Medulla oblongata (tissue), 1 donor: ENCODE data around the gene MAP3K3.
"Not testable (repeated sequence)": the region's sequence is repeated elsewhere in the genome, so short reads cannot be mapped to it uniquely, and the experiment has no call there.

Experiments used
- DNase-seq: peaks from one replicate; pipeline ENCODE4 v3.0.0-alpha.2; 2015; ENCODE audit errors: extremely low spot score

MAP3K3 gene

DNA sequence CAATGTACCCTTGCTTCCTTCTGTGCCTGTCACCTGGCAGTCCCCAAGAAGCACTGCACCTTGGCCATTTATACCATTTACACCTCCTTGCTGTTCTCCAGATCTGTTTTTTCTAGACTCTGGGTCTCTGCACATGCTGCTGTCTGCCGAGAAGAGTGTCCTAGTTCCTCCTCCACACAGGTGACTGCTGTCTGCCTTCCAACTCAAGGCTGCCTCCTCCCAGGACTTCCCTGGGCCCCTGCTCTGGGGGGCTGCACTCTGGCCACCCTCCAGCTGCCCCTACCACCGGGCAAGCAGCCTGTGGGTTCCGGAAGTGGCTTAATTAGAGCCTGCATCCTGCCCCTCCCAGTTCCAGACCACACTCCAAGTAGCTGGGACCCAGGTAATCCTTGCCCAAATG is 83.4 kb downstream of the MAP3K3 start:
- DNase-seq: no peak

DNA sequence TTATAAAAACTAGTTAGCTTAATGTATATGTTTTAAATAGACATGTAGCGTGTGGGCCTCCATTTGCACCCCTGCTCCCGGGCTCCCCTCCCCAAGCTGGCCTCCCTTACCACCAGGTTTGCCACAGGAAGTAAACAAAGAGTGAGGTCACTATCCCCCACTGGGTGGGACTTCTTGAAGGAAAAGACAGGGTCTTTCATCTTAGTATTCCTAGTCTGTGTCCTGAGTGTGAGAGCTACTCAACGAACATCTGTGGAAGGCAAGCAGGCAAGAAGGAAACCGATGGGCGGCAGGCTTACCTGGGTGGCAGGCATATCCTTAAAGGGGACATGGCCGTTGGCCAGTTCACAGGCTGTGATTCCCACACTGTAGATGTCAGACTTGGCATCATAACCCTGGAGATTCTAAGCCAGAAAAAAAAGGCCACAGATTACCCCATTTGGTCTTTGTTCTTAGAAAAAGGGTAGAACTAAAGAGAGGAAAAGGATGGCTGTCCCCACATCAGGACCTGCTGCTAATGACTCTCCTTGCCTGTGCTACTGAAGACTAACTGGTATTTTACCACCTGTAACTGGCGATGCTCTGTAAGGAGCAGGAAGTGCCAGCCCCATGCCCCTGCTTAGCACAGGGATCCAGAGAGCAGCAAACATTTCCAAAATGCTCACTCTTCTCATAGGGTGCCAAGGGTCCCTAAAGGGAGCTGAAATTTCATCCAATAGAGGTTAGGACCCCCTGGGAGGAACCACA is 84.3 kb downstream of the MAP3K3 start:
- DNase-seq: no peak

DNA sequence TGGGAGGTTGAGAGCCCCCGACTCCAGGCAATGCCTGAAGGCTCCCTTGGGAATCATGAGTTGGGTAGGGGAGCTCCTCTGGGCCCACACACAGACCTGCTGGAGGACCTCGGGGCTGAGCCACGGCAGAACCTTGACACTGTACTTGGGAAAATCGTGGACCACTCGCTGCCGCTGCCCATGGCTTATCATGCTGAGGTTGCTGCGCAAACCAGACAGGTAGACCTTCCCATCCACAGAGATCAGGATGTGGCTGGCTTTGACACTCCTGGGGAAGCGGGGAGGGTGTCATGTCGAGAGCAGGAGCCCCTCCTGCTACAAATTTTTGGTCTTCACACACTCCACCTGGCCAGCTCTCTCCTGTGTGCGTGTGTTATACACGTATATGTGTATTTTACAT is 84.9 kb downstream of the MAP3K3 start:
- DNase-seq: no peak

DNA sequence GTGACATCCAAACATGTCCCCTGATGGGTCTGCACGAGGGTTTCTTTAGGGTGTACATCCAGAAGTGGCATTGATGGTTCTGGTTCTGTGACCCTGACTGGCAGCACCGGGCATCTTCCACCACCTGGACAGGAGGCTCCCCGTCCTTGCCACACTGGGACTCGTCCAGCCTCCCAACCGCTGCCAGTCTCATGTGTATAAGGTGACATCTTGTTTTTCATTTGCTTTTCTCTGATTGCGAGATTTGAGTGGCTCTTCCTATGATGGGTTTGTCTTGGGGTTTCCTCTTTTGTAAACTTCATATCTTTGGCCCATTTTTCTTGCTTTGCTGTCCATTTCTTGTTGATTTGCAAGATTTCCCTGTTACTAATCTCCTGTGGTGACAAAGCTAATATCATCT is 86.9 kb downstream of the MAP3K3 start:
- no peak for DNase-seq

DNA sequence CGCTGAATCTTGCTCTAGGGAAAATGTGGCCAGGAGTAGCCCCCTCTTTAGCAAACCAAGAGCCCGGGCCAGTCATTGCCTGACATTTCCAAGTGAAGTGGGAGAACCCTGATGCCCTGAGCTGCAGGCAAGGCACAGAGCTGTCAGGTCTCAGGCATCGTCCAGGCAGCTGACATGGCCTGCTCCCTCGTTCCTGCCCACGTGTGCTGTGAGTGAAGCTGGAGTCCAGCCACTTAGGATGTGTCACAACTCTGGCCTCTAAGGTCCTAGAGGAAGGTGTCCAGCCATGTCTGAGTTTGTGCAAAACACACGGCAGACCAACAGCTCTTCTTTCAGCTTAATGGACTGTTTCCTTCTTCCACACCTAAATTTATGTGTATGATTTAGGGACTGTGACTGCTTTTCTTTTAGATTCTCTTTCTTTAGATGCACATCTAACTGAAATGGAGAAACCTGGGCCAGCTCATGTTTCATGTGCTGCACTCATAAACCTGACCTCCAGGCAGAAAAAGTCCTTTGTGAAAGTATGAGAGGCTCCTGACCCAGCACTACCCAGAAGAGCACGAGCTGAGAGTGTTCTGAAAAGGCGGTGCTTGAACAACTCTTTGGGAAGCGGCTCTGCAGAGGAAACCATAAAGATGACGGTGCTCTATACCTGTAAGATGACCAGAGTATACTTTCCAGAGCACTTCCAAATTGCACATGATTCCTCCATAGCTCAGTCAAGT is 92.5 kb downstream of the MAP3K3 start:
- DNase-seq: no peak

DNA sequence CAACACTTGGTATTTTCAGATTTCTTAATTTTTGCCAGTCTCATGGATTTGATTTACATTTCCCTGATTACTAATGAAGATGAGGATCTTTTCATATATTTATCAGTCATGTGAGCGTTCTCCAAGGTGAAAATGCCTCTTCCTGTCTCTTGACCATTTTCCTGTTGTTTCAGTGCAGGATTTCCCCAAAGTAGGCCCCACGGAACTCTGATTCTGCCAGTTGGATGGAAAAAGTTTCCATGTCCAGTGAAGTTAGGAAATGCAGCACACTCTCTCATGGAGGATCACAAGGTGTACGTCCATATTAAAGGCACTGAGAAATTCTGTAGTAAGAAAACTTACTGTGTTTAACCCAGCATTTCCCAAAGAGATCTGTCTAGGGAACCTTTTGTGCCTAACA is 94.2 kb downstream of the MAP3K3 start:
- DNase-seq: no peak

DNA sequence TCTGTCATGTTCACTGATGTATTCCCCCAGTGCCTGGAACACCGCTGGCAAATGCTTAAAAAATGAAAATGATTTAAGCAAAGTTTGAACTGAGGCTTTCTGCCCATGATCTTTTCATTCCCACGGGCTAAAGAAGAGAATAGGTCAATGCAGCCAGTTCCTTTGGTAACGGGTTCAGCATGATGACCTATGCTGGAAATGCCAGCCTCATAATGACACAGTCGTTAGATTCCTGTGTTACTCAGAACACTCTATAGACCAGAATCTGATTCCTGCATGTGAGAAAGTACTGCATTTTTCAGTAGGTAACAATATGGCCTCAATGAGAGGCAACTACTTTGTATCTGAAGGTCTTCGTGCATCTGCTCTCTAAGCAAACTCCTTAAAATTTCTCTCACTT is 96.8 kb downstream of the MAP3K3 start:
- DNase-seq: no peak

DNA sequence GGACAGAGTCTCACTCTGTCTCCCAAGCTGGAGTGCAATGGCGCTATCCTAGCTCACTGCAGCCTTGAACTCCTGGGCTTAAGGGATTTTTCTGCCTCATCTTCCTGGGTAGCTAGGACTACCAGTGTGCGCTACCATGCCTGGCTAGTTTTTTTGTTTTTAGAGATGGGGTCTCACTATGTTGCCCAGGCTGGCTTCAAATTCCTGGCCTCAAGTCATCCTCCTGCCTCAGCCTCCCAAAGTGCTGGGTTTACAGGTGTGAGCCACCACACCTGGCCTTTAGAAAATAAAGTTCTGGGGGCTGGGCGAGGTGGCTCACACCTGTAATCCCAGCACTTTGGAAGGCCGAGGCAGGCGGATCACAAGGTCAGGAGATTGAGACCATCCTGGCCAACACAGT is 98.0 kb downstream of the MAP3K3 start:
- DNase-seq: not testable (repeated sequence)

DNA sequence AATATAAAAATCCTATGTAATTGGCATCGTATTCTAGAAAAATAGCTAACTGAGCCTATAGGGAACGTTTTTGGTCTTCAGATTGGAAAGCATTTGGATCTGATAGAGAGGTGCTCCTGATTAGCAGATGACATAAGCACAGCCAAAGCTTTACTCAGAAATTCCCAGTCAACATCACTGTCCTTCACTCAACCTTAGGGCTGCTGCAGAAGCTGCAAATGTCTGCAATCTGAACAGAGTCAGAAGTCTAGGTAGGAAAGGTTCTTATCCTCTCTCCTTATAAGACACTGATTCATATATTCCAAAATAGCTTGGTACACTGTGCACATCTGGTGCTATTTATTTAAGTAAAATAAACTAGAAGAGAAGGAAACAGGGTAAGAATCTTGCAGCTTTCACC is 100.2 kb downstream of the MAP3K3 start:
- DNase-seq: no peak

DNA sequence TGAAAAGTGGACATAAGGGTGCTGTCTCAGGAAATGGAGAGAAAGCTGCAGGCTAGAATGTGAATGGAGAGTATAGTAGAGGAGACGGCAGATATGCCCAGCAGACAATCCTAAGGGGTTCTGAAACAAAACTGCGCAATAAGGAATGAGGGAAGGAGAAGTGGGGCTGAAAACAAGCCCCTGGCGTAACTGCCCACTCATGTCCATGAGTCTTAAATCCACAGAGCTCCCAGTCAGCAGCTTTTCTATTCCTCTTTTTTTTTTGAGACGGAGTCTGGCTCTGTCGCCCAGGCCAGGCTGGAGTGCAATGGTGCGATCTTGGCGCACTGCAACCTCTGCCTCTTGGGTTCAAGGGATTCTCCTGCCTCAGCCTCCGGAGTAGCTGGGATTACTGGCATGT is 113.5 kb downstream of the MAP3K3 start:
- no peak for DNase-seq

DNA sequence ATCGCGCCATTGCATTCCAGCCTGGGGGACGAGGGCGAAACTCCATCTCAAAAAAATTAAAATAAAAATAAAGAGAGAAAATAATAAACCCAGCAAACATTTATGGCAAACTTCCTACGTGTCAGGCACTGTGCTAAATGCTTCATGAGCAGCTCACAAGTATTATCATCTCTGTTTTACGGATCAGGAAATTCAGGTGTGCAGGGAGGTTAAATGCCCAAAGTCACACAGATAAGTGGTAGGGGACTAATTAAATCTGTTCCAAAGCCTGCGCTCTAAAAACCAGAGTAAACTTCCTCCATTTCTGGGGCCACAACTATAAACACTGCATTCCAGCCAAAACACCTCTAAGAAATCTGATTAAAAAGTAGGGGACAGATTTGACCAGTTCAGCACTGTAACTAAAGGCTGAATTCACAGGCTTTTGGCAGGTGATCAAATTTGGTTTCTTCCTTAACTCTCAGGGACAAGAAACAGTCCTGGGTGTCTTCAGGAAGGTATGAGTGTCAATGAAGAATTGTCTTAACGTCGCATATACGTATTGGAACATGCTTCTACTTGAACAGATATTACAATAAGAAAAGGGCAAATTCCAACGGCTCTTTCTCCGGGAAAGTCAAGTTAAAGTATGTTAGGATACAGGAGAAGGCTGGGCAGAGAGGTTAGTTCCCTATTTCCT is 118.4 kb downstream of the MAP3K3 start:
- peak; percentile 31 for DNase-seq

DNA sequence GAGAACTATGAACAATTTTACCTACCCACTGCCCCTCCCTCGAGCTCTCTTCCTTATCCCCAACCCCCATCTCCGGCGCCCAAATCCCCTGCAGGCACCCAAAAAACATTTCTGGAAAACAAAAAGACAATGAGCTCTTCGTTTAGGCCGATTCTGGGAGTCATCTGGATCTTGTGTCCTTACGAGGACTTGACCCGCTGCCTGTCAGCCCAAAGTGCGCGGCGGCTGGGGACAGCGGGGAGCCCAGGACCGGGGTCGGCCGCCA is 118.9 kb downstream of the MAP3K3 start:
- no peak for DNase-seq

DNA sequence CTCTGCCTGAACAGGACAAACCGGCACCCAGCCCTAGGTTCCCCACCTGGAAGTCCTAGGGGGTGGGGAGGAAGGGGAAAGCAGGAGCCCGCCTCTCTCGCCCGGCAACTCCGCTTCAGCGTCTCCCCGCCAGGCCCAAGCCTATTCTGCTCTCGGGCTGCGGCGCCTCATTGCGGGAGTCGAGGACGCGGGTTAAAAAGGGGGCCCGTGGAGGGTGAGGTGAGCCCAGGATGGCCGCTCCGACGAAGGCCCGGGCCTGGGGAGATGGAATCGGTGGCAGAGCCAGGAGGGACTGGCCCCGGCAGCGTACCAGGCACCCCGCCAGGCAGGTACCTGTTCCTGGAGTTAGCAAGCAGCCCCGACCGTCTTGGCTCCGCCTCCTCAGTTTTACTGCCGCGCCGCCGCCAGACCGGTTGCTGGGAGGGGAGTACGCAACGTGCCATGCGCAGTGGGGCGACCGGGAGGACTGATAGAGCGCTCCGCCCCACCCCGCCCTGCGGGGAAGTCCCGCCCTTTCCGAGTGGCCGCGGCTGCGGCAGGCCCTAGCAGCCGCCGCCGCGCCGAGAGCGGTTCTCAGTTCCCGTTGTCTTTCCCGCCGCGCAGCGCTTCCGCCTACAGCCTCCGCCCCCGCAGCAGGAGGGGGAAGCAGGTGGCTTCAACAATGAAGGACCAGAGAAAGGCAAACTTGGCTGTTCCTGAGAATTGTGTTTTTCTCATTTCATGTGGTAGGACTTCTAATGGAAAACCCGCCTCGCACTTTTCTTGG is 119.4 kb downstream of the MAP3K3 start, which contains the start of gene STRADA:
STRADA (minus strand) TSS at position 392 of the 766 bp plus-strand sequence. CDS start 13,430 bp downstream, outside the sequence.
- DNase-seq: peak; percentile 98
